Measurements from ENCODE around the gene GNAO1. TPM values are rescaled to one million over a fixed set of nuclear protein-coding genes. Genes with fewer than 3 reads are reported as not detected.
A peak's percentile ranks its signal among the peaks of the same experiment; 100 is the strongest.

GNAO1 gene
- total RNA-seq, 1 donor from 2014 or later: not detected

GRCh38 chr16:56328276-56329022 lies 137.2 kb downstream of the GNAO1 start:
- Histone ChIP-seq H3K27me3 (ENCODE audit: control insufficient read depth, insufficient read depth, low read length) (no peaks in the 10 kb centered on the region), H3K4me3 (ENCODE audit: low read depth, low read length) (no peak overlapping the region), H3K36me3 (ENCODE audit: control insufficient read depth, insufficient read depth, low read length) (no peaks in the 10 kb centered on the region)
- TF ChIP-seq CTCF (IDR thresholded peaks at IDR 0.05; ENCODE audit: insufficient read depth, low read length, severe bottlenecking): no peak
- DNase-seq (ENCODE audit: low read depth) (no peak), FAIRE-seq (no peak)

- H3K36me3 ChIP-seq (ENCODE audit: control insufficient read depth, insufficient read depth, low read length): no peaks in the 10 kb centered on the region
- DNase-seq (ENCODE audit: low read depth) (no peak), FAIRE-seq (no peak)
- H3K27me3 ChIP-seq (ENCODE audit: control insufficient read depth, insufficient read depth, low read length): no peaks in the 10 kb centered on the region
- TF ChIP-seq CTCF (IDR thresholded peaks at IDR 0.05; ENCODE audit: insufficient read depth, low read length, severe bottlenecking): no peak
- no peak overlapping the region for H3K4me3 ChIP-seq (ENCODE audit: low read depth, low read length)
These were observed 138.6 kb downstream of the GNAO1 start for GRCh38 chr16:56329887-56330286.

- Histone ChIP-seq H3K4me3 (ENCODE audit: low read depth, low read length) (no peak overlapping the region), H3K27me3 (ENCODE audit: control insufficient read depth, insufficient read depth, low read length) (no peaks in the 10 kb centered on the region), H3K36me3 (ENCODE audit: control insufficient read depth, insufficient read depth, low read length) (no peaks in the 10 kb centered on the region)
- no peak for TF ChIP-seq CTCF (IDR thresholded peaks at IDR 0.05; ENCODE audit: insufficient read depth, low read length, severe bottlenecking)
- FAIRE-seq: no peak
- DNase-seq (ENCODE audit: low read depth): peak; percentile 67
These were observed 139.2 kb downstream of the GNAO1 start for GRCh38 chr16:56330476-56330875.

GRCh38 chr16:56331399-56331798 lies 140.1 kb downstream of the GNAO1 start:
- Histone ChIP-seq H3K4me3 (ENCODE audit: low read depth, low read length) (no peak overlapping the region), H3K36me3 (ENCODE audit: control insufficient read depth, insufficient read depth, low read length) (no peaks in the 10 kb centered on the region), H3K27me3 (ENCODE audit: control insufficient read depth, insufficient read depth, low read length) (no peaks in the 10 kb centered on the region)
- no peak for DNase-seq (ENCODE audit: low read depth)
- no peak for FAIRE-seq
- TF ChIP-seq CTCF (IDR thresholded peaks at IDR 0.05; ENCODE audit: insufficient read depth, low read length, severe bottlenecking): no peak

- Histone ChIP-seq H3K36me3 (ENCODE audit: control insufficient read depth, insufficient read depth, low read length) (no peaks in the 10 kb centered on the region), H3K4me3 (ENCODE audit: low read depth, low read length) (no peak overlapping the region), H3K27me3 (ENCODE audit: control insufficient read depth, insufficient read depth, low read length) (no peaks in the 10 kb centered on the region)
- FAIRE-seq (no peak), DNase-seq (ENCODE audit: low read depth) (no peak)
- TF ChIP-seq CTCF (IDR thresholded peaks at IDR 0.05; ENCODE audit: insufficient read depth, low read length, severe bottlenecking): no peak
These were observed 140.6 kb downstream of the GNAO1 start for GRCh38 chr16:56331915-56332314.

Data from bronchial epithelial cell (primary cell).